Endothelial cell of umbilical vein (primary cell): ENCODE measurements around the gene EXOC6B. TPM values are rescaled to one million over a fixed set of nuclear protein-coding genes. Genes with fewer than 3 reads are reported as not detected.

Experiments
- BruUV-seq: library from RNA; stranded (reverse); fragments of 400-500 nt; replicated peaks from 2 replicates; lab custom pipeline; 2021; lab: Mats Ljungman, UMichigan
- CTCF ChIA-PET: fragments of 300-600, 350-600 bp; sonication (Branson Sonifier 250); formaldehyde crosslinking; loops from one replicate; lab custom pipeline; 2021; ENCODE audit warnings: antibody characterized with exemption, inconsistent platforms; lab: Charles Lee
- POLR2A ChIA-PET: fragments of 300-600, 350-600 bp; sonication (Branson Sonifier 250); formaldehyde crosslinking; loops from one replicate; lab custom pipeline; 2021; ENCODE audit warnings: antibody characterized with exemption, inconsistent platforms; lab: Charles Lee
- DNase-seq: peaks from one replicate; pipeline ENCODE4 v3.0.0-alpha.2; 2011; ENCODE audit warnings: low read depth, low spot score
- FAIRE-seq: peaks from 2 replicates; lab custom pipeline; 2011; peaks lifted over from hg19 to GRCh38; lab: Jason Lieb, UNC
- H2AFZ ChIP-seq: 2 replicates; pipeline ENCODE4 v1.6.0; 2012; ENCODE audit warnings: low read depth, low read length, control low read depth, inconsistent platforms
- H3K27ac ChIP-seq: 2 replicates; pipeline ENCODE4 v1.5.1; 2011; ENCODE audit warnings: low read depth, mild to moderate bottlenecking, control low read depth, low read length, moderate library complexity; ENCODE audit not compliant: insufficient read depth
- H3K27me3 ChIP-seq, 2 experiments: 2 replicates each; pipeline versions ENCODE4 v1.6.0 to v1.6.1; 2011; ENCODE audit warnings: low read length in 2 of 2, mixed read lengths in 1 of 2; ENCODE audit not compliant: control insufficient read depth in 2 of 2, insufficient read depth in 2 of 2
- H3K36me3 ChIP-seq, 2 experiments: 2 replicates in 1 of 2; 3 replicates in 1 of 2; pipeline ENCODE4 v1.5.1; 2011; ENCODE audit warnings: low read length in 2 of 2, mild to moderate bottlenecking in 1 of 2, moderate library complexity in 1 of 2; ENCODE audit not compliant: control insufficient read depth in 2 of 2, insufficient read depth in 2 of 2; ENCODE audit errors: extremely low read depth in 1 of 2
- H3K4me1 ChIP-seq: 3 replicates; pipeline ENCODE4 v1.5.1; 2011; ENCODE audit warnings: mild to moderate bottlenecking, low read length; ENCODE audit not compliant: control insufficient read depth, insufficient read depth; ENCODE audit errors: extremely low read depth
- H3K4me2 ChIP-seq: 2 replicates; pipeline ENCODE4 v1.6.1; 2011; ENCODE audit warnings: low read length, control low read depth, mixed read lengths; ENCODE audit not compliant: insufficient read depth
- H3K4me3 ChIP-seq, 3 experiments: fragments of 200-600 bp in 1 of 3; sonication (generic), shearing (Covaris generic) in 1 of 3; replicated peaks in 1 of 3; 2 replicates each; pipeline ENCODE4 v1.5.1; 2011 to 2016; ENCODE audit warnings: control low read depth in 3 of 3, low read length in 3 of 3, mild to moderate bottlenecking in 2 of 3, inconsistent platforms in 1 of 3, low read depth in 1 of 3, moderate library complexity in 1 of 3; ENCODE audit not compliant: insufficient read depth in 1 of 3
- H3K79me2 ChIP-seq: 2 replicates; pipeline ENCODE4 v1.6.0; 2012; ENCODE audit warnings: low read length, inconsistent platforms; ENCODE audit not compliant: control insufficient read depth, insufficient read depth
- H3K9ac ChIP-seq: replicated peaks from 2 replicates; pipeline ENCODE3; 2011; ENCODE audit warnings: low read length, control low read depth; ENCODE audit not compliant: insufficient read depth; ENCODE audit errors: extremely low read depth
- H3K9me1 ChIP-seq: replicated peaks from 3 replicates; pipeline ENCODE4 v1.6.0; 2011; ENCODE audit warnings: mild to moderate bottlenecking, low read length; ENCODE audit not compliant: control insufficient read depth, insufficient read depth; ENCODE audit errors: extremely low read depth
- H3K9me3 ChIP-seq: replicated peaks from 2 replicates; pipeline ENCODE4 v1.5.1; 2012; ENCODE audit warnings: low read length, inconsistent platforms; ENCODE audit not compliant: control insufficient read depth, insufficient read depth
- H4K20me1 ChIP-seq: replicated peaks from 2 replicates; pipeline ENCODE3; 2011; ENCODE audit warnings: mild to moderate bottlenecking, low read length; ENCODE audit not compliant: control insufficient read depth, insufficient read depth; ENCODE audit errors: extremely low read depth
- CTCF ChIP-seq, 2 donors: IDR thresholded peaks; 1 replicate in 1 of 2; 2 replicates in 1 of 2; pipeline ENCODE4 v1.5.1; 2011; ENCODE audit warnings: low read length in 2 of 2, mild to moderate bottlenecking in 2 of 2, moderate library complexity in 2 of 2, control low read depth in 1 of 2, inconsistent platforms in 1 of 2, low read depth in 1 of 2; ENCODE audit not compliant: insufficient read depth in 1 of 2; ENCODE audit errors: extremely low read depth in 1 of 2
- EZH2 ChIP-seq: IDR thresholded peaks from 2 replicates; pipeline ENCODE4 v1.6.1; 2012; ENCODE audit warnings: borderline replicate concordance, low read depth, mild to moderate bottlenecking, moderate library complexity, low read length, inconsistent platforms; ENCODE audit not compliant: severe bottlenecking
- FOS ChIP-seq: IDR thresholded peaks from 2 replicates; pipeline ENCODE4 v1.6.1; 2011; ENCODE audit warnings: mild to moderate bottlenecking, low read length, moderate library complexity, borderline replicate concordance; ENCODE audit not compliant: insufficient read depth
- GATA2 ChIP-seq: IDR thresholded peaks from 2 replicates; pipeline ENCODE4 v1.7.0; 2011; ENCODE audit warnings: low read depth, mild to moderate bottlenecking, moderate library complexity, mixed read lengths, low read length; ENCODE audit not compliant: insufficient read length, insufficient read depth
- JUN ChIP-seq: IDR thresholded peaks from 2 replicates; pipeline ENCODE4 v1.6.1; 2011; ENCODE audit warnings: borderline replicate concordance, low read depth; ENCODE audit not compliant: insufficient read length, insufficient read depth
- MYC ChIP-seq: IDR thresholded peaks from one replicate; pipeline ENCODE4 v1.6.1; 2011; ENCODE audit warnings: mild to moderate bottlenecking, low read depth, low read length
- POLR2A ChIP-seq: IDR thresholded peaks from 2 replicates; pipeline ENCODE4 v1.6.1; 2012; ENCODE audit warnings: low read depth, mild to moderate bottlenecking, control low read depth, low read length
- POLR2AphosphoS5 ChIP-seq: IDR thresholded peaks from 2 replicates; pipeline ENCODE4 v1.6.1; 2012; ENCODE audit warnings: low read depth, mild to moderate bottlenecking, control low read depth, low read length, moderate library complexity; ENCODE audit not compliant: insufficient read depth
- dilution Hi-C: fragments of 300-500 bp; cut with MboI; formaldehyde crosslinking; loops from one replicate; pipeline ENCODE4 v1.15.0; 2019; ENCODE audit warnings: low sequenced_read_pairs; ENCODE audit not compliant: extremely low pct_ligation_motif_present
- intact Hi-C: fragments of 100-400 bp; cut with micrococcal nuclease; formaldehyde crosslinking; loops from one replicate; pipeline ENCODE4 v1.10.0; 2022
- polyA plus RNA-seq, 4 experiments: library from polyadenylated mRNA; depleted of rRNA in 3 of 4; stranded (reverse) in 3 of 4; unstranded in 1 of 4; fragments of >200 nt; gene quantifications; 2 replicates each; pipeline versions ENCODE4 v1.2.1 to v1.2.3, GENCODE V29; 2011 to 2012; ENCODE audit warnings: missing spikeins in 1 of 4
- total RNA-seq: library from RNA; stranded (reverse); gene quantifications from 2 replicates; pipeline ENCODE4 v1.2.3, GENCODE V29; 2021
- TF ChIP-seq, protein P1 (sequence below): IDR thresholded peaks from 2 replicates; pipeline ENCODE4 v1.6.1; 2011; ENCODE audit not compliant: insufficient read depth, insufficient read length

Gene EXOC6B
- total and polyA plus RNA-seq, 2 donors (not counting 3 experiments of a cell fraction or from before 2014, with no cell fraction given), result 10.8 to 34.8 TPM

DNA sequence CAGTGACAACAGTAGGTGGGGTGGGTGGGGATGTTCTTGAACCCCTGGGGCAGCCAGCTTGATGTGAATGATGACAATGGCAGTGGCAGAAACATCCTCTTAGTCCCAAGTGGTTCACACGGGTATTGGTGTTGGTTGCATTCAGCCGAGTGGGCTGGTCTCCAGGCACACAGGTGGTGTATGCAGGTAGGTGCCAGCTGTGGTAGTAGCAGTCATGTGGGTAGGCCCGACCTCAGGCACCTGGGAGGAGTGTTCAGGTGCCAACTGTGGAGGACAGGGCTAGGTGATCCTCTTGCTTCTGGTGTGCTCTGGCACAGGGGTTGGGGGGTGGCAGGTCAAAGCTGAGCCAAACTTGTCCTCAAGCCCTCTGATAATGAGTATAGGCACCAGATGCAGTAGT lies 350.6 kb downstream of the EXOC6B start:
- Histone ChIP-seq H3K4me1 (no peaks in the 10 kb centered on the region), H3K9me3 (no peaks in the 10 kb centered on the region), H3K27ac (no peak overlapping the region), H3K4me2 (no peak overlapping the region), H3K36me3 (peaks cover 0 to 4% of the 10 kb centered on the region in 2 experiments), H3K79me2 (no peaks in the 10 kb centered on the region), H4K20me1 (no peaks in the 10 kb centered on the region), H2AFZ (no peak overlapping the region), H3K27me3 (no peaks in the 10 kb centered on the region), H3K4me3 (no peak overlapping the region), H3K9ac (no peak overlapping the region), H3K9me1 (no peaks in the 10 kb centered on the region)
- FAIRE-seq, result no peak
- CTCF ChIA-PET, result no interaction called here
- DNase-seq, result no peak
- BruUV-seq, result no TSS peak
- POLR2A ChIA-PET, result no interaction called here
- intact Hi-C loops (no loop called here), dilution Hi-C loops (no loop called here)
- TF ChIP-seq GATA2 (no peak), MYC (no peak)

GRCh38 chr2:72457801-72458516 lies 367.9 kb downstream of the EXOC6B start:
- ChIA-PET POLR2A (no interaction called here), CTCF (no interaction called here)
- Histone ChIP-seq H4K20me1 (no peaks in the 10 kb centered on the region), H3K27ac (no peak overlapping the region), H3K27me3 (no peaks in the 10 kb centered on the region), H3K79me2 (no peaks in the 10 kb centered on the region), H3K9me1 (no peaks in the 10 kb centered on the region), H3K9me3 (no peaks in the 10 kb centered on the region), H3K4me2 (no peak overlapping the region), H3K4me3 (no peak overlapping the region), H3K4me1 (no peaks in the 10 kb centered on the region), H2AFZ (no peak overlapping the region), H3K9ac (no peak overlapping the region), H3K36me3 (no peaks in the 10 kb centered on the region)
- FAIRE-seq, result no peak
- no peak for DNase-seq
- TF ChIP-seq POLR2AphosphoS5 (no peak), EZH2 (no peak), MYC (no peak), POLR2A (no peak), GATA2 (no peak), JUN (no peak), CTCF (IDR thresholded peaks at IDR 0.05; ENCODE audit: extremely low read depth in 1 of 2, insufficient read depth in 1 of 2, low read depth in 1 of 2, low read length in 2 of 2) (no peak), FOS (no peak)
- TF ChIP-seq, protein P1, sequence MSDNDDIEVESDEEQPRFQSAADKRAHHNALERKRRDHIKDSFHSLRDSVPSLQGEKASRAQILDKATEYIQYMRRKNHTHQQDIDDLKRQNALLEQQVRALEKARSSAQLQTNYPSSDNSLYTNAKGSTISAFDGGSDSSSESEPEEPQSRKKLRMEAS, result no peak
- intact Hi-C loops, result no loop called here
- dilution Hi-C loops, result no loop called here
- BruUV-seq, result no TSS peak
